GM19328 (cell line): ENCODE data around the gene EPHA6.

Experiments
- ATAC-seq: cut with Tn5 transposase; IDR thresholded peaks from one replicate; pipeline ENCODE4 v1.9.1; 2021; ENCODE audit warnings: mild to moderate bottlenecking, moderate library complexity; ENCODE audit not compliant: unreplicated experiment

The EPHA6 gene

DNA sequence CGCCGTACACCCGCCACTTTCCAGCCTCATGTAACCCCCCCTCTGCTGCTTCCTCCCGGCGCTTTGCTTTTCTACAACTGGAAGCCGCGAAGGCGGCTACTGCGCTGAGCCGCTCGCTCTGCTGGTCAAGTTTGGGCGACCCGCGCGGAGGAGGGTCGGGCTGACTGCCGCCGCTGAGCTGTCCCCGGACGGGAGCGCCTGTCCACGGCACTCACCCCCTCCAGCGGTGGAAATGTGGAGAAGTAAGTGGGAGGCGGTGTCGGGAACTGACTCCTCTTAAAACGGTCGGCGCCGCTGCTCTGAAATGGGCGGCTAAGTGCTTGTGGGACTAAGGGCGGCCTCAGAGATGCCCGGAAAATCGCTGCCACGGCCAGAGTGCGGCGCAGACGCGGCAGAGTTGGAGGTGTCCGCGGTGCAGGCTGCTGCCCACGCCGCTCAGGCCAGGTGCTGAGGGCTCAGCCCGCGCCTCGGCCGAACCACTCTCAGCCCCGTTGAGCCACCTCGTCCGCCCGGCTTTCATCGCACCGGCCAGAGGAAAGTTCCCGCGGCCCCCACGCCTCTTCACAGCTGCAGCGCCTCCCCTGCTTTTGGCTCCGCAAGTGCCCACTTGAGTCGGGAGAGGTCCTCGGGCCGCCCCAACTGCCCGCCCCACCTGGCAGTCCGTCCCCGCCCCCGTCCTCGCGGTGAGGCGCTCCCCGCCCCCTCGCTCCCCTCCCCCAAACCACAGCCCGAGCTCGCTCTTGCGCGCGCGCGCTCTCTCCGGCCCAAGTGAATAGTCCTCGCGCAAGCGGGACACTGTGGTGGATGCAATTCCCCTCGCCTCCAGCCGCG lies at the start of gene EPHA6:
Gene EPHA6, plus strand, starts transcription at position 775 of the 831 bp plus-strand sequence.
- peak; percentile 19 for ATAC-seq

DNA sequence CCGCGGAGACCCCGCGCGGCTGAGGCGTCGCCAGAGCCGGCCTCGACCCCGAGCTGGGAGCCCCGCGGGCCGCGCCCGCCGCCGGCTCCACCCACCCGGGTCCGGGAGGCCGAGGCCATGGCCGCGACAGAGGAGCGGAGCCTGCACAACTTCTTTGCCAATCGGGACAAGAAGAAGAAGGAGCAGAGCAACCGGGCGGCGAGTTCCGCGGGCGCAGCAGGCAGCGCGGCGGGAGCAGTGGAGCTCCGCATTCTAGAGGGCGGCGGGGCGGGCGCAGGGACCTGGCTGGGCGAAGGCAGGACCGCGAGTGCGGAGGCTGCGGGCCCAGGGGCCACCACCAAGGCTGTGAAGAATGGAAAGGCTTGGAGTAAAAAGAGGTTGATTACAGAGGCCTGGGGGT lies 37.6 kb upstream of the EPHA6 start:
- no peak for ATAC-seq

GRCh38 chr3:96779810-96780209 lies 34.6 kb upstream of the EPHA6 start:
- ATAC-seq: no peak

DNA sequence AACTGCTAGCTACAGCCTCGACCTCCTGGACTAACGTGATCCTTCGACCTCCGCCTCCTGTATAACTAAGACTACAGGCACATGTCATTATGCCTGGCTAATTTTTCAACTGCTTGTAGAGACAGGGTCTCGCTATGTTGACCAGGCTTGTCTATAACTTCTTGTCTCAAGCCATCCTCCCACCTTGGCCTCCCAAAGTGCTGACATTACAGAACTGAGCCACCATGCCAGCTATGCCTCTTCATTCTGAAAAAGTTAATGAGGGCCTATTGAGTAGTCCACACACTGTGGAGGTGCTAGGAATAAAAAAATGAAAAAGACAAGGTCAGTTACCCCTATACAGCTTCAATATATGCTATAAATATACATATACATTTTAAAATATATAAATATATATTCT lies 18.3 kb upstream of the EPHA6 start:
- ATAC-seq: no peak

GRCh38 chr3:96803870-96804269 lies 10.5 kb upstream of the EPHA6 start:
- no peak for ATAC-seq

GRCh38 chr3:96806341-96806740 lies 8.1 kb upstream of the EPHA6 start:
- ATAC-seq: no peak

DNA sequence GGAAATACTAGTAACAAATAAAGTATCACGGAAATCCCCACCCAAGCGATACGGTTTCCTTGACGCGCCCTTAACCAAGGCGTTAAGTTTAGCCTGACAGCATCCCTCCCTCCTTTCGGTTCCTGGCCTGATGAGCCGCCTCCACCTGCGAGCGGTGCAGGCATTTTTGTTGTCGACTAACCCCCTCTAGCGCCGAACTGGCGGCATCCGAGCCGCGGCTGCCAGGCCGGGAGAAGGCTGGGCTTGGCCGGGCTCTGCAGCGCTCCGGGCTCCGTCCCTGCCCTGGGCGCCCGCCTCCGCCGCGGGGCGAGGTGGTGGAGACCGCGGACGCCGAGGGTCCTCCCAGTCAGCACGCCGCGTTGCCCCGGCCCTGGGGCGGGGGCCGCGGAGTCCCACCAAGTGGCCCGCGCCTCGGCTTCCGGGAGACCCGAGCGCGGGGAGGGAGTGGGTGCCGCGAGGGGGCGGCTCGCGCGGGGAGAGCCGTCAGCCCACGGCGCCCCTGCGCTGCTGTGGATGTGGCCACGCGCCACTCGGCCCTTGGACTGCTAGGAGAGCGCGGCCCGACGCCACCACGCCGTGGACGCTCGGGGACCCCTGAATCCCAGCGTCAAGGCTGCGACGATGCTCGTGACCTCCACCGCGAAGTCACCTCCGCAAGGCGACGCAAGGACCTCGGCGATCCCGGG lies 1.1 kb upstream of the EPHA6 start:
- ATAC-seq: peak; percentile 97

DNA sequence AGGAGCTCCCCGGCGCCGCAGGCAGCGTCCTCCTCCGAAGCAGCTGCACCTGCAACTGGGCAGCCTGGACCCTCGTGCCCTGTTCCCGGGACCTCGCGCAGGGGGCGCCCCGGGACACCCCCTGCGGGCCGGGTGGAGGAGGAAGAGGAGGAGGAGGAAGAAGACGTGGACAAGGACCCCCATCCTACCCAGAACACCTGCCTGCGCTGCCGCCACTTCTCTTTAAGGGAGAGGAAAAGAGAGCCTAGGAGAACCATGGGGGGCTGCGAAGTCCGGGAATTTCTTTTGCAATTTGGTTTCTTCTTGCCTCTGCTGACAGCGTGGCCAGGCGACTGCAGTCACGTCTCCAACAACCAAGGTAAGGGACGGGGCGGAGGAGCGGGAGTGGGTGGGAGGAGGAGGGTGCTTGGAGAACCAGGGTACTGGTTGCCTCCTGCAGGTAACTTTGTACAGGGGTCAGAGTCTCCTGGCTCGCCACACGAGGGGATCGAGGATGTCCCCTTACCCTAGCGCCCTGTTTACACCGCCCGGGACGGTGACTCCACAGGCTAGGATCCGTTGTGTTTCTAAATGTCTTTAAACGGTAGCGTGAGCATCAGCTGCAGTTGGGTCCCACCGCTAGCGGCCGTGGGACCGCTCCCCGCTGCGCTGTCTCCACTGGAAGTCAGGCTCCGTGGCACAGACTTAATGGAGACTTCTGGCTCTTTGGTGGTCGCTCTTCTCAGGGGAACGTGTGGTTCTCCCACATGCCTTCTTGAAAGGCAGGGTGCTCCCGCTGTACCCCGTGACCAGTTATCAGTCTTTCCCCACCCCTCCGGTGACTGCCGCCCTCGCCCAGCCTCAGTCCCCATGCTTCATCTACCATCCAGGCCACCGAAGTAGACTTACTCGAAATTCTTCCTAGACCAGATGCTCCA lies 515 bp downstream of the EPHA6 start:
- ATAC-seq: no peak

GRCh38 chr3:96831175-96831574 lies 16.8 kb downstream of the EPHA6 start:
- no peak for ATAC-seq

GRCh38 chr3:96833301-96833700 lies 18.9 kb downstream of the EPHA6 start:
- ATAC-seq: no peak

GRCh38 chr3:96836153-96836915 lies 21.9 kb downstream of the EPHA6 start:
- no peak for ATAC-seq

DNA sequence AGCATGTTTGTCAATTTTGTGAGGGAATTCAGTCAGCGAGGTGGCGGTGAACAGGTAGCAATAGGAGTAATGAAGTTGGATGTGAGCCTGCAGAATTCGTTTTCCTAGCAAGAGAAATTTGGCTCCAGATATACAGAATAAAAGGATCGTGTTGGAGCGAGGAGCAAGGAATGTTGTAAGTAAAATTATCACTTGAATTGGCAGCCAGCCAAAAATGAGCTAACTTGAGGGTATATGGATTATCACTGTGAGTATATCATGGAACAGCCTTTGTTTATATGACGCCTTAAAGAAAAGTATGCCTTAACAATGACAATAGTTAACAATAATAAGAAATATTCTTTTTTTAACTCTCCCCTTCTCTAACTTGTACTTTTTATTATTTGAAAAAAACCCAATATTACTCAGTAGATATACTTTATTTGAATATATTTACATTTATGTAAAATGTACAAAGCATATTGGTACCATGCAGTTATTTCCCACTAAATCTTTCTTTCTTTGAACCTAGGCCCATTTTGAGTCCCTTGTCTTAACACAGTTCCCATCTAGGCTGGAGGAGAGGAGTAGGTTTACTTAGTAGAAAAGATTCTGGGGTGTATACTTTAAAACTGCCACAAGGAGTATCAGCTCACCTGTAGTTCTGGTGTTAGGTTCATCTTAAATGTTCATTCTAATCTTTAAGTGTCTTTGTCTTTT lies 29.3 kb downstream of the EPHA6 start:
- no peak for ATAC-seq

DNA sequence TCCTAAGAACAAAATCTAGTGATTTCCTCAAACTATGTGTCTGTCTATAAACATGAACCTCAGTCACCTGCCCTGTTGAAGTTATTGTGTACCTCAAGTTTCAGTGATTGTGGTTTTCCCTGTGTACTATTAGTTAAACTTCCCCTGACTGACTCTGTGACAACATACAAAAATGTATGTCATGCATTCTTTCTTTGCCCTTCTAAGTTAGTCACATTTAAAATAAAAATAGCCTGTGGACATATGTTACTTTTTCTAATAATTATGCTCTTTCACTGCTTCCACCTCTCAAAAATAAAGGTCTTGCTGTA lies 29.8 kb downstream of the EPHA6 start:
- no peak for ATAC-seq

GRCh38 chr3:96852849-96853248 lies 38.5 kb downstream of the EPHA6 start:
- ATAC-seq: no peak

DNA sequence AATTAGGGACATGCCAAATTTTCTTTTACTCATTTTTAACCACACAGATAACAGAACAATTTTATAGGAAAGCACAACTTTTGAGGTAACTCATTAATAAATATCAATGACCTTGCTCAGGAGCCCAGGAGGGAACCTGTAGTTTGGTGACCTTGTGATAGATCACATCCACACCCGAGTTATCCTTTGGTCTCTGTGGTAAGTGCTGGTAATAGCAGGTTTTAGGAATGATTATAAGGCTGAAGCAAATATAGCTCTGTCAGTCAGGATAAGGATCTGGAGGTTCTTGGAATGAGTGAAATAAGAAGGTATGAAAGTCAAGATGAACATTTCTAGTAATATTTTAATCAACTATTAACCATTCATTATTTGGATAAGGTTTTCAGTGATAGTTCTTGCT lies 46.5 kb downstream of the EPHA6 start:
- ATAC-seq: no peak

DNA sequence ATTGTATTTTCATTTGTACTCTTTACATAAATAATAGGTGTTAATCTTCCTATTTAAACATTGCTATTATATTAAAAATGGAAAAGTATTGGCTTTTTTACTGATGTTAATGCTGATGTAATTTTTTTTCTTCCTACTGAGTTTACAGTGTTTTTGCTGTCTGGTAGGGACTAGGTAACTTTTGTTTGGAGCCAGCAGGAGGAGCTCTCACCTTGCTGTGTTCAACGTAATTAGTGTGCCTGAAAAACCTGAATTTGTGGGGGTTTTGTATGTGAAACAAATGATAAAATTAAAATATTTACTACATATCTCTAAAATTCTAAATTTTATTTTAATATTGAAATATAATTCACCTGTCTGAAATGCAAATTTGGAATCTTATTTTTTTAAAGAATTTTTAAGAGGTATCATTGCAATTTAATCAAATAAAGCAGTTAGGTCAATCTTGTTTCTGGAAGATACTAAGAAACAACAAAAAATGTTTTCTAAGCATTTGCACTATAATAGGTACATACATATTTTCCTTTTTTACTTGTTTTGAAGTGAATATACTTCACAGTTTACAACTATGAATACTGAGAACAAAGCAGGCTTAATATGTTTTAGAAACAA lies 48.8 kb downstream of the EPHA6 start:
- ATAC-seq: peak; percentile 51

DNA sequence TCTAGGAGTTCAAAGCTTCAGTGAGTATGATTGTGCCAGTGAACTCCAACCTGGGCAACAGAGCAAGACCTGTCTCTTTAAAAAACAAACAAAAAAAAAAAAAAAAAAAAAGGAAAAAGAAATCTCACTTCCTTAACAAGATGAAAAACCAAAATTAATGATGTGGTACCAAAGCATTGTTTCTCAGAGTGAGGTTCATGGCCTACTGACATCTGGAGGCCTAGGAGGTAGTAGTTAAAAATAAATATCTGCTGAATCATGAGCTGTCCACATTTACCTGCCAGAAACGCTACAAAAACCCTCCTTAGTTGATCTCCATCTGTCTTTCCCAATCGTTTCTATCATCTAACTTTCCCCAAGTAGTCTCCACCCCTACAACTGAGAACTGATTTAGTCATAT lies 51.2 kb downstream of the EPHA6 start:
- no peak for ATAC-seq

GRCh38 chr3:96869316-96869715 lies 54.9 kb downstream of the EPHA6 start:
- no peak for ATAC-seq

DNA sequence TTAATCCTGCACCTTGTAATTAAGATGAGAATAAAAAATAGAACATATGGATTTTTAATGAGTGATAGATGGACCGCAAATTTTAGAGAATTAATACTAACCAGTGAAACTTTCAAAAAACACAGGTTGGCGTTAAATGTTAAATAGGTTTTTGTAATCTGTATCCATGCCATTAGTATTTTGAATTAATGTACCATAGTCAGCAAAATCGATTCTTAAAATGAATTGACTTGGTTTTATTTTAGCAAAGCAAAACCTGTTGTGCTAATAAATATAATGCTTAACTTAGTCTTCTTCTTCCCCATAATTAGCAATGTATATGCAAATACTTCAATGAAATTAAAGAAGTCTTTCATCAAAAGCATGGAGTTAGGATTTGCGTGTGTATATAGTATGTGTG lies 63.1 kb downstream of the EPHA6 start:
- no peak for ATAC-seq

- ATAC-seq: no peak
Observed at GRCh38 chr3:96900031-96900430, 85.6 kb downstream of the EPHA6 start.
